ENCODE measurements around the gene TEX10. TPM values are rescaled to one million over a fixed set of nuclear protein-coding genes. Genes with fewer than 3 reads are reported as not detected.
"Not testable (repeated sequence)": the region's sequence is repeated elsewhere in the genome, so short reads cannot be mapped to it uniquely, and the experiment has no call there.

Gene TEX10
- total RNA-seq, 2 donors from 2014 or later, result 9.4 TPM

DNA sequence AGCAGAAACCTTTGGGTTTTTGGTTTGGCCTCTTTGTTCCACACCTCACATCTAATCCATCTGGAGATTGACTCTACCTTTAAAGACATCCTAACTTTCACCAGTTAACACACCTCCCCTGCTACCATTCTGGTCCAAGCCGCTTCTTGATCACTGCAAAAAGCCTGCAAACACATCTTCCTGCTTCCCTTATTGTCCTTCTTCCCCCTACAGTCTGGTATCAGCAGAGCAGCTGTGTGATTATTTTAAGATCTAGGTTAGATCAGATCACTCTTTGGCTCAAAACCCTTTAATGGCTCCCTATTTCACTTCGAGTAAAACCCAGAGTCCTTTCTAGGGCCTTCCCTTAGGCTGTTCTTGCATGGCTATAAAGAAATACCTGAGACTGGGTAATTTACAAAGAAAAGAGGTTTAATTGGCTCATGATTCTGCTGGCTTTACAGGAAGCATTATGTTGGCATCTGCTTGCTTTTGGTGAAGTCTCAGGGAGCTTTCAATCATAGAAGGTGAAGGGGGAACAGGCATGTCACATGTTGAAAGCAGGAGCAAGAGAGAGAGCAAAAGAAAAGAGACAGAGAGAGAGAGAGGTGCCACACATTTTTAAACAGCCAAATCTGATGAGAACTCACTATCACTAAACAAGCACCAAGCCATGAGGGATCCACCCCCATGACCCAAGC is 1.5 kb upstream of the TEX10 start:
- intact Hi-C loops (cut with DNase I, micrococcal nuclease), result loop anchor here in 1 of 2 donors (10.0 kb wide), 1 partner anchor 81 kb away; no protein-coding TSS in a partner anchor
- DNase-seq, result no peak
- ATAC-seq, result no peak

DNA sequence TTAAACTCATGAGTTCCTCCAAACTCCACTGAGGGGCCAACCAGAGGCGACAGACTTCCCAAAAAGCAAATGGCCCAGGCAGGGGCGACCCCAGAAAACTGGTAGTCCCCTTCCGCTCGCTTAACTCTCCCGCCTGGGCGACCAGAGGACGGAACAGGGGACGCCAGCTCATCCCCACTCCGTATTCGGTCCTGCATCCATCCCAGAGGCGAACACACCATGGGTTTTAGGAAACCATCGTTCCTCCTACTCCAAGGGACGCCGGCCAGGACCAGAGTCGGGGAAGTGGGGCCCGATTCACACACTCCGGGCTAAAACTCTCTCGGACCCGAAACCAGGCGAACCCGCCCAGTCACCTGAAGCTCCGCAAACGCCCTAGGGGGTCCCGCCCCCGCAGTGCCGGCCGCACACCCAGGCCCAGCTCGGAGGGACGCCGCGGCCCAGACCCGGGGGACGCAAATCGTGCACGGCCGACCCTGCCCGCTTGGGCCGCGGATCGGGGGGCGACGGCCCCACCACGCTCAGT is 478 bp downstream of the TEX10 start:
- ATAC-seq, result peak; percentile 51
- intact Hi-C loops (cut with DNase I, micrococcal nuclease), result loop anchor here in 1 of 2 donors (10.0 kb wide), 1 partner anchor 83 kb away; no protein-coding TSS in a partner anchor
- DNase-seq, result peak; percentile 33 to 44

DNA sequence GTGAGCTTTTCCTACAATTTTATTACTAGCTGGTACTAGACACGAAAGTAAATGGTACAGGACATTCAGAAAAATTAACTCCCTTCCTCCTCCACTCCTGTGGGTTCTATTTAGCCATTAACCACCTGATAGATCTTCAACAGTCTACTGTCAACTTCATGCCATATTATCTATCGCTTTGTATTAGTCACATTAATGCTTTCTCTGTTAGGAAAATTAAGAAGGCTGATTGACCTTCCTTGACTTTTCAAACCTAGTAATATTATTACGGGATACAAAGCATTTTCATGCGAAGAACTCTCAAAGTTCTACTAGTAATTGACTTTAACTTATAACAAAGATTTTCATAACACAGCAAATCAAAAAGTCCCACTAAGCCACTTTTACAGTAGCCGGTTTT is 1.2 kb downstream of the TEX10 start:
- intact Hi-C loops (cut with DNase I, micrococcal nuclease), result loop anchor here in 1 of 2 donors (10.0 kb wide), 1 partner anchor 83 kb away; no protein-coding TSS in a partner anchor
- no peak for ATAC-seq

DNA sequence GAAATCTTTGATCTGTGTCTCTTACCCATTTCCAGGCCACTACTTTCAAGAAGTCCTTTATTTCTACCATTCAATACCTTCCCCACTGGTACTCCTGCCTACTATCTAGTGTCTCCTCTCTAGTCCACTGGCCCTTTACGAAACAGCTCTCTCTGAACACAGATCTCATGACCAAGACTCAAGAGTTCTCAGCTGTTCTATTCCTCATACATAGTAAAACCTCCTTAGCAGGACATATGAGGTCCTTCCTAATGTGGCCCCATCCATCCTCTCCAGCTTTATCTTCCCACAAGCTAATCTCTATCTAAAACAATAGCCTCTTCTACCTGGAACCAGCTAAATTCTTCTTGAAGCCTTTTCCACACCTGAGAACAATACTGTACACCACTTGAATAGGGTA is 2.6 kb downstream of the TEX10 start:
- ATAC-seq (no peak), DNase-seq (no peak)
- intact Hi-C loops (cut with DNase I, micrococcal nuclease), result loop anchor here in 1 of 2 donors (10.0 kb wide), 1 partner anchor 85 kb away; no protein-coding TSS in a partner anchor

More for the DNA sequence above, 1.2 kb downstream of the TEX10 start:
- DNase-seq, result no peak

DNA sequence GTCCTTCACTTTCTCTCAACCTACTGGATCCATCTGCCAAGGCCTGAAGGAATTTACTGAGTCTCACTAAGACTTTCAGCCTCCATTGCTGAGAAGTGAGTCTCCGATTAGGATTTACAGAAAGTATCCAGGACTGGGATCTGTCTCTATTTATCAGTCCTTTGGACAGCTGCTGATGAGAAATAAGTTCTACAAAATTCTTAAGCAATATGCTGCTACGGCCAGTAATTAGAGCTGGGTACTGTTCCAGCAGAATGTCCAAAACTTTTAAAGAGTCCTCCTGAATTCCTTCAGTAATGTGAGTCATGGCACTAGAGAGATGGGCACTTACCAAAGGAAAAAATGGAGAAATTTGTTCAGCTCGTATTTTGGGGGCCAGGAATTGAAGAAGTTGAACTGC is 5.9 kb downstream of the TEX10 start:
- ATAC-seq (no peak), DNase-seq (no peak)
- intact Hi-C loops (cut with DNase I, micrococcal nuclease), result no loop called here

DNA sequence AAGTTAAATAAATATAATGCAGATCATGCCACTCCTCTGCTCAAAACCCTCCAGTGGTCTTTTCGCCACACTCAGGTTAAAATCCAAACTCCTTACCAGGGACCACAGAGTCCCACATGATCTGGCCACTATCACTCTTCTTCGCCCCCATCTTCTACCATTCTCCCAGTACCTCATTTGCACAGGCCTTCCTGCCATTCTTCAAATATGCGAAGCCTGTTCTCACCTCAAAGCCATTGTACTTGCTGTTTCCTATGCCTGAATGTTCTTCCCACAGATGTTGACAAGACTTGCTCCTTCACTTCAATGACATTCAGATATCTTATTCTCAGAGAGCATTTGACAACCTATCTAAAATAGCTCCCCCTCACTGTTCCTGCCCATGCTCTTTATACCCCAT is 10.9 kb downstream of the TEX10 start:
- ATAC-seq (no peak), DNase-seq (no peak)
- intact Hi-C loops (cut with DNase I, micrococcal nuclease), result no loop called here

DNA sequence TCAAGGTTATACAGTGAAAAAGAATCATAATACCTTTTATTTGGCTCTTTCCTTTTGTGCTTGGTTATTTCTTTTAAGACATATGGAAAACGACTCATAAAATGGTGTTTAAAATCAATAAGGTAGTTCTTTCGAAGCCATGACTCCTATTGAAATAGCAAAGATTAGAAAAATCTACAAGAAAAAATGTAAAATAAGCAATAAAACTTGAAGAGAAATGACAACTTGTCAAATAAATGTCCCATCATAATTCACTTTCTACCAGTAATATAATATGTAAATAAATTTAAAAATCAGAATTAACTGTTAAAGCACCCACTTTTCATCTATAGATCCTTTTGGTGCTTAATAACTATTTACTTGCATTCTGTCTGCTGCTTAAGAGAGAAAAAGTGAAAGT is 12.5 kb downstream of the TEX10 start:
- DNase-seq (no peak), ATAC-seq (no peak)
- intact Hi-C loops (cut with DNase I, micrococcal nuclease), result no loop called here

DNA sequence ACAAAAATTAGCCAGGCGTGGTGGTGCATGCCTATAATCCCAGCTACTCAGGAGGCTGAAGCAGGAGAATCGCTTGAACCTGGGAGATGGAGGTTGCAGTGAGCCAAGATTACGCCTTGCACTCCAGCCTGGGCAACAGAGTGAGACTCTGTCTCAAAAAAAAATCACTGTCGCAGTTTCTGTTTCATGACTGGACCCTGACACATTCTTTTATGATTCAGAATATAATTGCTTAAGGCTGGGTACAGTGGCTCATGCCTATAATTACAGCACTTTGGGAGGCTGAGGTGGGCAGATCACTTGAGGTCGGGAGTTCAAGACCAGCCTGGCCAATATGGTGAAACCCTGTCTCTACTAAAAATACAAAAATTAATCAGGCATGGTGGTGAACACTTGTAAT is 14.0 kb downstream of the TEX10 start:
- intact Hi-C loops (cut with DNase I, micrococcal nuclease); ATAC-seq; DNase-seq: not testable (repeated sequence)

DNA sequence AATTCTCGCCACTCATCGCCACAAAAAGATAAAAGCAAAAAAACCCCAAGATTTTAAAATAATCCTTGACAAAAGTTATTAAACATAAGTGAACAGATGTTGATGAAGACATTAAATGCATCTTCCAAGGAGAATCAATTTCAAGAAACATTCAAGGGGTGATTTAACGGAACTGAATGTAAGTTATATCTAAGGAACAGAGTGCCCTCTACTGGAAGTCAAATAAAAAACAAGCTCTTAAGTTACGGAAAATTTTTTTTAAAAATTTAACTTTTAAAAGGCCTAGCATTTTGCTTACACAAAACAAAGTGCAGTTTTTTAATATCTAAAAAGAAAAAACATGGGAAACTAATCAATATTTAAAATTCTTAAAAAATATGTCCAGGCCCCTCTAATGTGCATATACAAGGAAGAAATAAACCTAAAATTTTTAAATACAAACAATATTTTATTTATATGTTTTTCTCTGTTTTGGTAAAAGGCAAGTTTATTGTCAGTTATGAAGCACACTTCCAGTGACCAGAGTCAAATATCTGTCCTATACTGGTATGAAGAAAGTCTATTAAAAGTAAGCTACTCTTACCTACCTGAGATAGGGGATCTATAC is 28.0 kb downstream of the TEX10 start:
- DNase-seq (no peak), ATAC-seq (no peak)
- intact Hi-C loops (cut with DNase I, micrococcal nuclease), result loop anchor here in 1 of 2 donors (10.0 kb wide), 1 partner anchor 300 kb away; no protein-coding TSS in a partner anchor

DNA sequence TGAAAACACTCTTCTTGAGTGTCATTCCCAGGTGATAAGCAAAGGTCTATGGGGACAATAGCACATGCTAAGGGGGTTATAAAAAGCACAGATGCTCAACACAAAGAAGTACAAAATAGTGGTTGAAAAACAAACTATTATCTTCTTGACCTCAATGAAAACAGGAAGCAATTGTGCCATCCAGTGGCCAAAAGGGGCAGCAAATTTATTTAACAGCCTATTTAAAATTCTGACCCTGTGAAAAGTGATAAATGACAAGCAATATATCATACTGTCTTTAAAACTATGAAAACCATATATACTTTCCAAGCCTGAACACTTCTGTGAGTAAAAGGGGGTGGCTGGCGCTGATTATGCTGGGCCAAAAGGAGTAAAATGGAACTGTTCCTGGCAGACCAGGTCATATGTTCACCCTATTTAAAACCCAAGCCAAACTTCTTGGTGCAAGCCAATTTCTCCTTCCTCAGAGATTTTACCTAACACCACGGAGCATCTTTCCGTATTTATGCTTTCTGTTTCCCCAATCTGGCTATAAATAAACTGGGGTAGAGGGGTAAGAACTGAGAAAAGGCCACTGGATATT is 29.7 kb downstream of the TEX10 start:
- ATAC-seq (peak; percentile 31), DNase-seq (peak in 1 of 2 donors; percentile 29)
- intact Hi-C loops (cut with DNase I, micrococcal nuclease), result loop anchor here in 1 of 2 donors (10.0 kb wide), 1 partner anchor 298 kb away; no protein-coding TSS in a partner anchor

DNA sequence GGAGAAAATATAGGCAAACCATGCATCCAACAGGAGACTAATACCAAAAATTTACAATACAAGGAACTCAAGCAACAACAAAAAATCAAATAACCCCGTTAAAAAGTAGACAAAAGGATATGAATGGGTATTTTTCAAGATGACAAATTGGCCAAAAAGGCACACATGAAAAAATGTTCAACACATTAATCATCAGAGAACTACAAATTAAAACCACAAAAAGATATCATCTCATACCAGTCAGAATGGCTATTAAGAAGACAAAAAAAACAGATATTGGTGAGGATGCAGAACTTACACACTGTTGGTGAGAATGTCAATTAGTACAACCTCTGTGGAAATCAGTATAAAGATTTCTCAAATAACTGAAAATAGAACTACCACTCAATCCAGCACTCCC is 35.0 kb downstream of the TEX10 start:
- no peak for ATAC-seq
- intact Hi-C loops (cut with DNase I, micrococcal nuclease), result no loop called here

DNA sequence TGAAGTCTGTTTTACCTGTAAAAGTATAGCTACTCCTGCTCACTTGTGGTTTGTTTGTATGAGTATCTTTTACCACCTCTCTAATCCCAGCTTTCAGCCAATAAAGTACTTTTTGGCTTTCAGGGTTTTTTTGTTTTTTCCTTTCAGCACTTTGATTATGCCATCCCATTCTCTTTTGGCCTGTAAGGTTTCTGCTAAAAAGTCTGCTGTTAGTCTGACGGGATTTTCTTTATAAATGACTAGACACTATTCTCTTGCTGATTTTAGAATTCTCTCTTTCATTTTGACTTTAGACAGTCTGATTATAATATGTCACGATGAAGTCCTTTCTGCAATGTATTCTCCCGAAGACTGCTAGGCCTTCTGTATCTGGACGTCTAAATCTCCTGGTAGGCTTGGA is 37.2 kb downstream of the TEX10 start:
- intact Hi-C loops (cut with DNase I, micrococcal nuclease), result no loop called here
- DNase-seq, result no peak
- ATAC-seq, result no peak

More for the DNA sequence above, 35.0 kb downstream of the TEX10 start:
- DNase-seq, result no peak

DNA sequence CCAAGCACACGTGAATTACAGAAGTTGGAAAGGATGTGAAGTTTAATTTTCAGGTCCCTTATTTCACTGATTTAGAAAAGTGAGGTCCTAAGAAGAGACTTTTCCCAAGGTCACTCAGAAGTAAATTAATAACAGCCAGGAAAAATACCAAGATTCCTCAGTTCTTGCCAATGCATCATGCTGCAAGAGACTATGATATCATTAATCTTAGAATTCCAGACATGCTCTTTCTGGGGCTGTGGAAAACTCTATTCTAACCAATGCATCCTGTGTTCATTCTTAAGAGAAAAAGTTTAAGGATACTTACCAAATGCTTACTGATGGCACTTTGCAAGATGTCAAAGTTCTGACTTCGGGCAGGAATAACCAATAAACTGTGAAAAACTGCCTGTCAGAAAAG is 42.8 kb downstream of the TEX10 start:
- DNase-seq (no peak), ATAC-seq (no peak)
- intact Hi-C loops (cut with DNase I, micrococcal nuclease), result no loop called here

DNA sequence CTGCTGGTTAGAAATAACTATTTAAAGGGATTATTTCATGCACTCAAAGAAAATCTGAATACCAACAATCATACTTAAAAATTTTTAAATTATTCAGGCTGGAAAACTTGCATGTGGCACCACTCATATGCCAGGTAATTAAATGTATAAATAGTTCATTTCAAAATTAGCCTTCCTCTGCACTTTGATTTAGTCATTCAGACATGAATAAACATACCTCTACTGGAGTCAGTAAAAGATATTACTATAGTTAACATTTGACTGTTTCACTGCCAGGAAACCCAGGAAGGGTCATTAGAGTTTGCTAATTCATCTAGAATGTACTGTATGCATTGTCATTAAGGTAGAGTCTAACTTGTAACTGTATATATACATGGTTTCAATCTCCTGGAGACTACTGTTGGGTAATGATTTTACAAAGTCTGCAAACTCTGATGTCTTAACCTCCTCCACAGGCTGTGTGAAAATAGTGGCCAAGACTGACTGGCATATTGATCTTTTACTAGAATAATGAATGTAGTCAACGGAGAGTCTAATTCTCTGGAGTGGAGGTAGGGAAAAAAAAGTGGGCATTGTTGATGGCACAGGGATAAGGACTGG is 43.7 kb downstream of the TEX10 start:
- DNase-seq (no peak), ATAC-seq (no peak)
- intact Hi-C loops (cut with DNase I, micrococcal nuclease), result no loop called here

DNA sequence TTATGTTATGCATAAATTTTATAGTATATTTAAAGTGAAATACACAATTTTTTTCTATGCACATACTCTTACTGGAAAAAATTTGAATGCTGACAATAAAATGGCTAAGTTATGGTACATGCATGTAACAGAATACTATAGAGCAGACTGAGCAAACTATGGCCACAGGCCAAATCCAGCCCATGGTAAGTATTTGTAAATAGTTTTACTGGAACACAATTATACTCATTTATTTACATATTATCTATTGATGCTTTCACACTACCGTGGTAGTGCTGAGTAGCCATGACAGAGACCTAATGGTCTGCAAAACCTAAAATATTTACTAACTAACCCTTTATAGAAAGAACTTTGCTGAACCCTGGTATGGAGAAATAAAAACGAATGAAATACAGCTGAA is 45.7 kb downstream of the TEX10 start:
- no peak for ATAC-seq

DNA sequence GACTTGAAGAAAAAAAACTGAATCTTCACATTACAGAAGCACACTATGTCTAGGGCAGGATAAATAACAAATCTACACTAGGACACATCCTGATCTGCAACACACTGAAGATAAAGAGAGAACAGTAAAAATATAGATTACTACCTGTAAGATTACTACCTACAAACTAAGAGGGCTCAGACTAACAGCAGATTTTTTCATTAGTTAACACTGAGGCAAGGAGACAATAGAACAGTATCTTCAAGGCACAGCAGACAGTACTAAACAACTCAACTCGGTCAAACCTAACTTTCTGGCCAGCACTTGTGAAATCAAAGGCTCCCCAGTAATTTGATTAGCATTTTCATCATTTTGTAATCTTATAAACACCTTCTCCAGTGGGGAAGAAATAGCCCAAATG is 46.5 kb downstream of the TEX10 start:
- intact Hi-C loops (cut with DNase I, micrococcal nuclease), result no loop called here
- ATAC-seq (no peak), DNase-seq (no peak)

More for the DNA sequence above, 45.7 kb downstream of the TEX10 start:
- intact Hi-C loops (cut with DNase I, micrococcal nuclease), result no loop called here
- no peak for DNase-seq

DNA sequence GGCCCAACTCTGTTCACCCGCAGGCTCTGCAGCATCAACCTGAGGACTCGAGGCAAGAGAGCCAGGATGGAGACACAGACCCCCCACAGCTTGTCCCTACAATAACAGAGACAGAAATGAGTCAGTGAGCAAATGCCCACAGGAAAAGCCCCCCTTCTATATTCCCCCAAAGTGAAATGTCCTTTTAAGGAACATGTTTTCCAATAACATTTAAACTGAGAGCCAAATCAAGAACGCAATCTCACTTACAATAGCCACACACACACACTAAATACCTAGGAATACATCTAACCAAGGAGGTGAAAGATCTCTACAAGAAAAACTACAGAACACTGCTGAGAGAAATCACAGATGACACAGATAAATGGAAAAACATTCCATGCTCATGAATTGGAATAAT is 49.0 kb downstream of the TEX10 start:
- intact Hi-C loops (cut with DNase I, micrococcal nuclease), result no loop called here
- DNase-seq (no peak), ATAC-seq (no peak)

DNA sequence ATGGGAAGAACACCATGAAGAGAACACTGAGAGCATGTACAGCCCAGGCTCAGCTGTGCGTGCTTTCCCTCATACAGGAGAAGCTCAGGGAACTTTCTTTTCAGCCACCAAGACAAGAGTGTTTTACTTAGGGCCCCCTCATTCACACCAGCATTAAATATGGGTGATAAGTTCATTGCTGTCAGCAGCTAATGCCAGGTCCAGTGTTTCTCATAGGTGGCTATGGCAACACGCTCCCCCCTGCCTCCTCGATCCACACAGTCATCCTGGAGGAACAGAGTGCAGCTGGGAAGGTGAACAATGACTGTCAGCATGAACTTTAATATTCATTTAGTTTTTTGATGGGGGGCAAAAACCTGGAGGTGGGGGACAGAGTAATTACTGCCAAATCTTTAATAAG is 54.4 kb downstream of the TEX10 start:
- DNase-seq, result no peak
- intact Hi-C loops (cut with DNase I, micrococcal nuclease), result loop anchor here in 1 of 2 donors (10.0 kb wide), 1 partner anchor 64 kb away; no protein-coding TSS in a partner anchor
- ATAC-seq, result no peak

DNA sequence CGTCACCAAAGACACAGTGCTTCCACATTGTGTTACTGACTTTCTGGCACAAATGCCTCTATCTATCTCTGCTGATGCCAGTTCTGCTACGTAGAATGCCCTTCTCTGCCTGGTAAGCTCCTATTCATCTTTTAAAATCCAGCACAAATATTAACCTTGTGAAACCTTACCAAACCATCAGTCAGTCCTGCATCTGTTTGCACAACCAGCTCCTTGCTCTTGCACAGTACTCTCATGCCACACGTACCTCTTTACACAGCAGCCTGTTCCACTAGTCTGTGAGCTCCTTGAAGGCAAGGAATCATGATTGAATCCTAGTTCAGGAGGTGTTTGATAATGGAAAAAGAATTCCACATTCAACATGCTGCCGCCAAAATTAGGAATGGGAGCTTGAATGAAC is 56.3 kb downstream of the TEX10 start:
- intact Hi-C loops (cut with DNase I, micrococcal nuclease), result loop anchor here in 1 of 2 donors (10.0 kb wide), 1 partner anchor 62 kb away; no protein-coding TSS in a partner anchor
- no peak for DNase-seq
- ATAC-seq, result no peak

Data from left colon (tissue), 2 donors.